Epidermal melanocyte (primary cell): ENCODE results near the gene TENM3.

ENCODE experiments used
- DNase-seq: peaks from one replicate; pipeline ENCODE4 v3.0.0; 2011; ENCODE audit warnings: low spot score; ENCODE audit not compliant: insufficient read length

Gene TENM3

GRCh38 chr4:182504463-182504862 is 261.3 kb downstream of the TENM3 start:
- no peak for DNase-seq

GRCh38 chr4:182507805-182508204 is 264.6 kb downstream of the TENM3 start:
- DNase-seq, result no peak

- DNase-seq, result no peak
Observed at GRCh38 chr4:182510836-182511235, 267.6 kb downstream of the TENM3 start.

GRCh38 chr4:182513587-182514291 is 270.5 kb downstream of the TENM3 start:
- DNase-seq, result no peak

GRCh38 chr4:182518421-182518820 is 275.2 kb downstream of the TENM3 start:
- DNase-seq, result no peak

- DNase-seq, result no peak
Observed at GRCh38 chr4:182519528-182519927, 276.3 kb downstream of the TENM3 start.

- DNase-seq, result no peak
Observed at GRCh38 chr4:182521011-182521410, 277.8 kb downstream of the TENM3 start.

GRCh38 chr4:182528819-182529218 is 285.6 kb downstream of the TENM3 start:
- DNase-seq, result no peak

GRCh38 chr4:182530451-182530850 is 287.2 kb downstream of the TENM3 start:
- no peak for DNase-seq

- no peak for DNase-seq
Observed at GRCh38 chr4:182531555-182532162, 288.5 kb downstream of the TENM3 start.

GRCh38 chr4:182532441-182532840 is 289.2 kb downstream of the TENM3 start:
- no peak for DNase-seq

GRCh38 chr4:182533964-182534363 is 290.8 kb downstream of the TENM3 start:
- DNase-seq, result no peak

GRCh38 chr4:182536221-182536811 is 293.1 kb downstream of the TENM3 start:
- no peak for DNase-seq

- DNase-seq, result no peak
Observed at GRCh38 chr4:182537031-182537795, 294.0 kb downstream of the TENM3 start.

- DNase-seq, result no peak
Observed at GRCh38 chr4:182538031-182538430, 294.8 kb downstream of the TENM3 start.

- DNase-seq, result no peak
Observed at GRCh38 chr4:182540496-182540895, 297.3 kb downstream of the TENM3 start.

- no peak for DNase-seq
Observed at GRCh38 chr4:182547435-182547834, 304.2 kb downstream of the TENM3 start.

- no peak for DNase-seq
Observed at GRCh38 chr4:182548156-182548555, 305.0 kb downstream of the TENM3 start.

GRCh38 chr4:182549356-182549755 is 306.2 kb downstream of the TENM3 start:
- DNase-seq, result no peak

GRCh38 chr4:182552948-182553347 is 309.7 kb downstream of the TENM3 start:
- DNase-seq, result no peak

GRCh38 chr4:182553653-182554052 is 310.5 kb downstream of the TENM3 start:
- DNase-seq, result no peak

GRCh38 chr4:182554736-182555135 is 311.5 kb downstream of the TENM3 start:
- DNase-seq, result no peak
